Breast epithelium (tissue), 4 donors: ENCODE data around the gene CYP4F3. TPM values are rescaled to one million over a fixed set of nuclear protein-coding genes. Genes with fewer than 3 reads are reported as not detected.
A peak's percentile ranks its signal among the peaks of the same experiment; 100 is the strongest.
"Not testable (repeated sequence)": the region's sequence is repeated elsewhere in the genome, so short reads cannot be mapped to it uniquely, and the experiment has no call there.

Experiments used
- DNase-seq, 2 donors: peaks; one replicate each; pipeline ENCODE4 v3.0.0-alpha.2; 2019; ENCODE audit warnings: low spot score in 2 of 2
- H3K27ac ChIP-seq, 2 donors: fragments of 200-600 bp; sonication (generic) in 1 of 2; one replicate each; pipeline ENCODE4 v1.5.1; 2016 to 2019; ENCODE audit warnings: mild to moderate bottlenecking in 1 of 2
- H3K27me3 ChIP-seq, 2 donors: fragments of 200-600 bp; sonication (generic) in 1 of 2; one replicate each; pipeline versions ENCODE4 v1.5.1 to v1.6.0; 2017 to 2019; ENCODE audit warnings: control low read depth in 1 of 2, mild to moderate bottlenecking in 1 of 2
- H3K36me3 ChIP-seq: fragments of 200-600 bp; one replicate; pipeline ENCODE4 v1.5.1; 2019
- H3K4me1 ChIP-seq, 2 donors: fragments of 200-600 bp; sonication (generic); one replicate each; pipeline ENCODE4 v1.5.1; 2016 to 2019; ENCODE audit warnings: control low read depth in 1 of 2
- H3K4me3 ChIP-seq, 3 donors: fragments of 200-600 bp; sonication (generic); 1 replicate in 2 of 3; 2 replicates in 1 of 3; pipeline ENCODE4 v1.5.1; 2016 to 2019; ENCODE audit warnings: mild to moderate bottlenecking in 3 of 3, moderate library complexity in 2 of 3
- H3K9me3 ChIP-seq, 2 donors: fragments of 200-600 bp; sonication (generic) in 1 of 2; one replicate each; pipeline ENCODE4 v1.5.1; 2016 to 2019; ENCODE audit warnings: control low read depth in 1 of 2
- CTCF ChIP-seq, 3 donors: fragments of 450-650 bp; IDR thresholded peaks; one replicate each; pipeline ENCODE4 v1.5.1; 2016 to 2017; ENCODE audit warnings: antibody characterized with exemption in 3 of 3, mild to moderate bottlenecking in 3 of 3, moderate library complexity in 3 of 3
- POLR2A ChIP-seq: fragments of 450-650 bp; IDR thresholded peaks from one replicate; pipeline ENCODE4 v1.6.1; 2016; ENCODE audit warnings: antibody characterized with exemption, mild to moderate bottlenecking, moderate library complexity
- POLR2AphosphoS5 ChIP-seq, 3 donors: sonication (generic); formaldehyde crosslinking; IDR thresholded peaks; one replicate each; pipeline ENCODE4 v1.6.1; 2017; ENCODE audit warnings: antibody characterized with exemption in 3 of 3
- intact Hi-C: fragments of 100-400 bp; cut with DNase I; formaldehyde crosslinking; loops from one replicate; pipeline ENCODE4 v1.15.1; 2023; ENCODE audit warnings: low total_unique reads
- total RNA-seq, 3 donors: library from RNA; depleted of rRNA; stranded (reverse); fragments of >200 nt; gene quantifications; one replicate each; pipeline ENCODE4 v1.1.0, GENCODE V29; 2016

The CYP4F3 gene
- total RNA-seq = under 1 TPM in 2 of 3 donors, not detected in 1; 0.16 to 0.44 TPM

- Histone ChIP-seq H3K4me3 (no peak within 1 kb of the TSS), H3K36me3 (no peaks in the 10 kb centered on the region), H3K27me3 (no peaks in the 10 kb centered on the region), H3K27ac (no peak within 1 kb of the TSS), H3K4me1 (no peaks in the 10 kb centered on the region), H3K9me3 (peaks cover 0 to 5% of the 10 kb centered on the region in 2 donors)
- peak; percentile 41 to 79 for DNase-seq
- TF ChIP-seq POLR2A = no peak
- no peak for TF ChIP-seq POLR2AphosphoS5 (IDR thresholded peaks at IDR 0.05)
- no peak for TF ChIP-seq CTCF (IDR thresholded peaks at IDR 0.05)
- intact Hi-C loops = no loop called here
Measured at GRCh38 chr19:15640294-15640903, at the start of gene CYP4F3. CYP4F3 (plus strand) TSS chr19:15640897; CDS start chr19:15641416, 519 bp downstream.

GRCh38 chr19:15591796-15592195, 48.9 kb upstream of the CYP4F3 start:
- H3K9me3 ChIP-seq = no peaks in the 10 kb centered on the region
- DNase-seq = no peak
- intact Hi-C loops = no loop called here
- no peaks in the 10 kb centered on the region for H3K27me3 ChIP-seq
- no peak overlapping the region for H3K4me3 ChIP-seq
- H3K27ac ChIP-seq = no peak overlapping the region
- H3K36me3 ChIP-seq = no peaks in the 10 kb centered on the region
- TF ChIP-seq POLR2A (no peak), POLR2AphosphoS5 (IDR thresholded peaks at IDR 0.05) (no peak), CTCF (IDR thresholded peaks at IDR 0.05) (no peak)
- no peaks in the 10 kb centered on the region for H3K4me1 ChIP-seq

GRCh38 chr19:15592506-15592905, 48.2 kb upstream of the CYP4F3 start:
- H3K4me1 ChIP-seq, H3K27ac ChIP-seq, H3K4me3 ChIP-seq, H3K9me3 ChIP-seq, H3K36me3 ChIP-seq, DNase-seq, H3K27me3 ChIP-seq, intact Hi-C loops: not testable (repeated sequence)

- intact Hi-C loops, H3K27ac ChIP-seq, DNase-seq, H3K27me3 ChIP-seq, H3K36me3 ChIP-seq, H3K4me3 ChIP-seq, H3K4me1 ChIP-seq, H3K9me3 ChIP-seq: not testable (repeated sequence)
Measured at GRCh38 chr19:15593766-15594165, 46.9 kb upstream of the CYP4F3 start.

- H3K9me3 ChIP-seq = no peaks in the 10 kb centered on the region
- H3K27me3 ChIP-seq = no peaks in the 10 kb centered on the region
- TF ChIP-seq CTCF (IDR thresholded peaks at IDR 0.05) (no peak), POLR2A (no peak), POLR2AphosphoS5 (IDR thresholded peaks at IDR 0.05) (no peak)
- intact Hi-C loops = no loop called here
- no peak overlapping the region for H3K27ac ChIP-seq
- DNase-seq = no peak
- no peaks in the 10 kb centered on the region for H3K4me1 ChIP-seq
- no peak overlapping the region for H3K4me3 ChIP-seq
- no peaks in the 10 kb centered on the region for H3K36me3 ChIP-seq
Measured at GRCh38 chr19:15595069-15595468, 45.6 kb upstream of the CYP4F3 start.

GRCh38 chr19:15607978-15608925, 32.4 kb upstream of the CYP4F3 start:
- H3K9me3 ChIP-seq, intact Hi-C loops, H3K27me3 ChIP-seq, H3K27ac ChIP-seq, DNase-seq, H3K4me1 ChIP-seq, H3K36me3 ChIP-seq, H3K4me3 ChIP-seq: not testable (repeated sequence)
